Pons (tissue), 1 donor: Measurements from ENCODE around the gene SDSL.

Experiments used
- DNase-seq: peaks from one replicate; pipeline ENCODE4 v3.0.0-alpha.2; 2016; ENCODE audit warnings: low spot score

Gene SDSL

GRCh38 chr12:113422030-113422885, at the start of gene SDSL:
SDSL (plus strand) TSS chr12:113422380; CDS start chr12:113427983, 5,603 bp downstream.
- DNase-seq, result peak; percentile 88

GRCh38 chr12:113373440-113373839, 48.7 kb upstream of the SDSL start:
- DNase-seq, result no peak

- DNase-seq, result no peak
These were observed 48.2 kb upstream of the SDSL start for GRCh38 chr12:113373969-113374368.

- no peak for DNase-seq
These were observed 47.3 kb upstream of the SDSL start for GRCh38 chr12:113374823-113375428.

- DNase-seq, result no peak
These were observed 43.9 kb upstream of the SDSL start for GRCh38 chr12:113378291-113378690.

- peak; percentile 8 for DNase-seq
These were observed 41.0 kb upstream of the SDSL start for GRCh38 chr12:113381220-113381619.

- no peak for DNase-seq
These were observed 40.0 kb upstream of the SDSL start for GRCh38 chr12:113382206-113382605.

- DNase-seq, result no peak
These were observed 37.4 kb upstream of the SDSL start for GRCh38 chr12:113384778-113385177.

- DNase-seq, result no peak
These were observed 36.8 kb upstream of the SDSL start for GRCh38 chr12:113385282-113385882.

GRCh38 chr12:113386866-113387566, 35.2 kb upstream of the SDSL start:
- no peak for DNase-seq

GRCh38 chr12:113387631-113388030, 34.5 kb upstream of the SDSL start:
- DNase-seq, result no peak

- no peak for DNase-seq
These were observed 33.8 kb upstream of the SDSL start for GRCh38 chr12:113388351-113388750.

GRCh38 chr12:113390064-113391043, 31.8 kb upstream of the SDSL start:
- no peak for DNase-seq

- DNase-seq, result no peak
These were observed 31.0 kb upstream of the SDSL start for GRCh38 chr12:113391145-113391544.

GRCh38 chr12:113391650-113392337, 30.4 kb upstream of the SDSL start:
- DNase-seq, result no peak

GRCh38 chr12:113392520-113392919, 29.7 kb upstream of the SDSL start:
- DNase-seq, result no peak

GRCh38 chr12:113392988-113393579, 29.1 kb upstream of the SDSL start:
- DNase-seq, result no peak

- DNase-seq, result no peak
These were observed 28.4 kb upstream of the SDSL start for GRCh38 chr12:113393749-113394148.

GRCh38 chr12:113395119-113395518, 27.1 kb upstream of the SDSL start:
- no peak for DNase-seq

- DNase-seq, result no peak
These were observed 26.0 kb upstream of the SDSL start for GRCh38 chr12:113396200-113396599.
